ENCODE data around the gene R3HCC1L.
"Not testable (repeated sequence)": the region's sequence is repeated elsewhere in the genome, so short reads cannot be mapped to it uniquely, and the experiment has no call there.

Gene R3HCC1L

GRCh38 chr10:98172073-98172472 lies 37.6 kb downstream of the R3HCC1L start:
- no peaks in the 10 kb centered on the region for H3K27me3 Mint-ChIP-seq
- peaks cover 37% of the 10 kb centered on the region for H3K36me3 Mint-ChIP-seq (ENCODE audit: low read depth)
- DNase-seq (no peak), ATAC-seq (no peak)
- H3K9me3 Mint-ChIP-seq = peaks cover 4% of the 10 kb centered on the region
- H3K27ac Mint-ChIP-seq = no peak overlapping the region
- H3K4me1 Mint-ChIP-seq = peaks cover 18% of the 10 kb centered on the region
- H3K4me3 Mint-ChIP-seq = no peak overlapping the region

GRCh38 chr10:98172495-98172894 lies 38.0 kb downstream of the R3HCC1L start:
- H3K4me1 Mint-ChIP-seq = peaks cover 23% of the 10 kb centered on the region
- no peak overlapping the region for H3K4me3 Mint-ChIP-seq
- no peak overlapping the region for H3K27ac Mint-ChIP-seq
- ATAC-seq (no peak), DNase-seq (no peak)
- peaks cover 6% of the 10 kb centered on the region for H3K9me3 Mint-ChIP-seq
- peaks cover 41% of the 10 kb centered on the region for H3K36me3 Mint-ChIP-seq (ENCODE audit: low read depth)
- H3K27me3 Mint-ChIP-seq = no peaks in the 10 kb centered on the region

- ATAC-seq (no peak), DNase-seq (no peak)
- peaks cover 8% of the 10 kb centered on the region for H3K9me3 Mint-ChIP-seq
- H3K4me3 Mint-ChIP-seq = no peak overlapping the region
- peaks cover 22% of the 10 kb centered on the region for H3K4me1 Mint-ChIP-seq
- peaks cover 48% of the 10 kb centered on the region for H3K36me3 Mint-ChIP-seq (ENCODE audit: low read depth)
- no peaks in the 10 kb centered on the region for H3K27me3 Mint-ChIP-seq
- no peak overlapping the region for H3K27ac Mint-ChIP-seq
Observed at GRCh38 chr10:98173260-98173659, 38.8 kb downstream of the R3HCC1L start.

GRCh38 chr10:98182351-98182915 lies 48.0 kb downstream of the R3HCC1L start:
- Mint-ChIP-seq H3K9me3 (peaks cover 20% of the 10 kb centered on the region), H3K4me1 (peaks cover 34% of the 10 kb centered on the region), H3K36me3 (ENCODE audit: low read depth) (peaks cover 84% of the 10 kb centered on the region)
- not testable (repeated sequence) for ATAC-seq, H3K4me3 Mint-ChIP-seq, DNase-seq, H3K27me3 Mint-ChIP-seq, H3K27ac Mint-ChIP-seq

- H3K27ac Mint-ChIP-seq = no peak overlapping the region
- no peak overlapping the region for H3K4me3 Mint-ChIP-seq
- DNase-seq = no peak
- H3K9me3 Mint-ChIP-seq = peaks cover under 1% of the 10 kb centered on the region
- ATAC-seq = no peak
- peaks cover 70% of the 10 kb centered on the region for H3K36me3 Mint-ChIP-seq (ENCODE audit: low read depth)
- peaks cover 6% of the 10 kb centered on the region for H3K4me1 Mint-ChIP-seq
- H3K27me3 Mint-ChIP-seq = no peaks in the 10 kb centered on the region
Observed at GRCh38 chr10:98186681-98187080, 52.2 kb downstream of the R3HCC1L start.

- DNase-seq, H3K9me3 Mint-ChIP-seq, H3K27ac Mint-ChIP-seq, H3K4me3 Mint-ChIP-seq, H3K27me3 Mint-ChIP-seq, ATAC-seq, H3K4me1 Mint-ChIP-seq: not testable (repeated sequence)
- H3K36me3 Mint-ChIP-seq (ENCODE audit: low read depth) = peaks cover 67% of the 10 kb centered on the region
Observed at GRCh38 chr10:98190773-98191172, 56.3 kb downstream of the R3HCC1L start.

- H3K4me1 Mint-ChIP-seq = peaks cover 14% of the 10 kb centered on the region
- no peaks in the 10 kb centered on the region for H3K27me3 Mint-ChIP-seq
- no peak overlapping the region for H3K4me3 Mint-ChIP-seq
- ATAC-seq (no peak), DNase-seq (no peak)
- H3K9me3 Mint-ChIP-seq = peaks cover 6% of the 10 kb centered on the region
- no peak overlapping the region for H3K27ac Mint-ChIP-seq
- H3K36me3 Mint-ChIP-seq (ENCODE audit: low read depth) = peaks cover 55% of the 10 kb centered on the region
Observed at GRCh38 chr10:98193037-98193436, 58.6 kb downstream of the R3HCC1L start.

- Mint-ChIP-seq H3K4me3 (no peak overlapping the region), H3K27ac (no peak overlapping the region), H3K4me1 (peaks cover 14% of the 10 kb centered on the region), H3K36me3 (ENCODE audit: low read depth) (peaks cover 52% of the 10 kb centered on the region), H3K9me3 (peaks cover 6% of the 10 kb centered on the region), H3K27me3 (no peaks in the 10 kb centered on the region)
- no peak for DNase-seq
- ATAC-seq = no peak
Observed at GRCh38 chr10:98194633-98195032, 60.2 kb downstream of the R3HCC1L start.

- Mint-ChIP-seq H3K27ac (no peak overlapping the region), H3K4me3 (no peak overlapping the region), H3K27me3 (no peaks in the 10 kb centered on the region), H3K36me3 (ENCODE audit: low read depth) (peaks cover 47% of the 10 kb centered on the region), H3K9me3 (peaks cover 6% of the 10 kb centered on the region), H3K4me1 (peaks cover 14% of the 10 kb centered on the region)
- ATAC-seq = no peak
- DNase-seq = no peak
Observed at GRCh38 chr10:98195120-98195519, 60.7 kb downstream of the R3HCC1L start.

GRCh38 chr10:98196985-98197384 lies 62.5 kb downstream of the R3HCC1L start:
- ATAC-seq = no peak
- H3K9me3 Mint-ChIP-seq = peaks cover 6% of the 10 kb centered on the region
- no peak overlapping the region for H3K4me3 Mint-ChIP-seq
- peaks cover 14% of the 10 kb centered on the region for H3K4me1 Mint-ChIP-seq
- H3K27me3 Mint-ChIP-seq = no peaks in the 10 kb centered on the region
- no peak overlapping the region for H3K27ac Mint-ChIP-seq
- DNase-seq = no peak
- H3K36me3 Mint-ChIP-seq (ENCODE audit: low read depth) = peaks cover 36% of the 10 kb centered on the region

GRCh38 chr10:98201760-98202159 lies 67.3 kb downstream of the R3HCC1L start:
- no peak overlapping the region for H3K4me3 Mint-ChIP-seq
- no peaks in the 10 kb centered on the region for H3K9me3 Mint-ChIP-seq
- ATAC-seq = no peak

GRCh38 chr10:98202378-98202777 lies 67.9 kb downstream of the R3HCC1L start:
- Mint-ChIP-seq H3K4me3 (no peak overlapping the region), H3K27me3 (no peaks in the 10 kb centered on the region), H3K36me3 (ENCODE audit: low read depth) (peaks cover 6% of the 10 kb centered on the region), H3K9me3 (no peaks in the 10 kb centered on the region), H3K27ac (no peak overlapping the region), H3K4me1 (peaks cover 2% of the 10 kb centered on the region)
- ATAC-seq = no peak
- no peak for DNase-seq

More at GRCh38 chr10:98201760-98202159, 67.3 kb downstream of the R3HCC1L start:
- peaks cover 8% of the 10 kb centered on the region for H3K36me3 Mint-ChIP-seq (ENCODE audit: low read depth)
- no peak for DNase-seq
- H3K4me1 Mint-ChIP-seq = peaks cover 5% of the 10 kb centered on the region
- no peaks in the 10 kb centered on the region for H3K27me3 Mint-ChIP-seq
- H3K27ac Mint-ChIP-seq = no peak overlapping the region

GRCh38 chr10:98205351-98205750 lies 70.9 kb downstream of the R3HCC1L start:
- Mint-ChIP-seq H3K36me3 (ENCODE audit: low read depth) (peaks cover 28% of the 10 kb centered on the region), H3K4me1 (peaks cover 2% of the 10 kb centered on the region), H3K27ac (no peak overlapping the region), H3K4me3 (no peak overlapping the region), H3K27me3 (no peaks in the 10 kb centered on the region), H3K9me3 (no peaks in the 10 kb centered on the region)
- no peak for ATAC-seq
- no peak for DNase-seq

GRCh38 chr10:98208925-98209324 lies 74.5 kb downstream of the R3HCC1L start:
- Mint-ChIP-seq H3K9me3 (no peaks in the 10 kb centered on the region), H3K4me3 (no peak overlapping the region), H3K36me3 (ENCODE audit: low read depth) (peaks cover 39% of the 10 kb centered on the region), H3K27me3 (no peaks in the 10 kb centered on the region), H3K27ac (no peak overlapping the region), H3K4me1 (peaks cover 19% of the 10 kb centered on the region)
- DNase-seq = no peak
- ATAC-seq = no peak

GRCh38 chr10:98209441-98209840 lies 75.0 kb downstream of the R3HCC1L start:
- Mint-ChIP-seq H3K36me3 (ENCODE audit: low read depth) (peaks cover 42% of the 10 kb centered on the region), H3K27me3 (no peaks in the 10 kb centered on the region), H3K27ac (no peak overlapping the region), H3K4me3 (no peak overlapping the region), H3K9me3 (no peaks in the 10 kb centered on the region), H3K4me1 (peaks cover 19% of the 10 kb centered on the region)
- ATAC-seq = no peak
- no peak for DNase-seq

- H3K36me3 Mint-ChIP-seq (ENCODE audit: low read depth) = peaks cover 54% of the 10 kb centered on the region
- H3K9me3 Mint-ChIP-seq = peaks cover 9% of the 10 kb centered on the region
Observed at GRCh38 chr10:98212196-98212595, 77.7 kb downstream of the R3HCC1L start.

More at GRCh38 chr10:98212196-98212595, 77.7 kb downstream of the R3HCC1L start:
- Mint-ChIP-seq H3K27me3 (no peaks in the 10 kb centered on the region), H3K27ac (no peak overlapping the region), H3K4me3 (no peak overlapping the region), H3K4me1 (peaks cover 17% of the 10 kb centered on the region)
- DNase-seq = no peak
- no peak for ATAC-seq
